Left hindlimb (tissue), 1 donor: ENCODE results near the gene DAPK1.

ENCODE experiments used
- DNase-seq: peaks from one replicate; pipeline ENCODE4 v3.0.0-alpha.2; 2018

Gene DAPK1

DNA sequence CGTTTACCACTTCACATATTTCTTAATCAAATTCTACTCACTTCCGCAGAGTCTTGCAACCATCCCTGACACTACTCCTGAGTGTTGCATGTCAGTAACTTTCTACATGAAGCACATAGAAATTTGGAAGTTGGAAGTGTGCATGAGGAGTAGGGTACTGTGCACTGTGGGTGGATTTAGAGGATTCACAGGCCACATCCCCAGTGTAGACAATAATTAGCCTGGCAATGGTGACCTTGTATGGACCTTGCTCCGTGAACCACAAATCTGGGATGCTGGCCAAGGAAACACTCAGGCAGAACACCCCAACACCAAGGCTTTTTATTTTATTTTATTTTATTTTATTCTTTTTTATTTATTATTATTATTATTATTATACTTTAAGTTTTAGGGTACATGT lies 253.8 kb downstream of the DAPK1 start:
- DNase-seq, result no peak

DNA sequence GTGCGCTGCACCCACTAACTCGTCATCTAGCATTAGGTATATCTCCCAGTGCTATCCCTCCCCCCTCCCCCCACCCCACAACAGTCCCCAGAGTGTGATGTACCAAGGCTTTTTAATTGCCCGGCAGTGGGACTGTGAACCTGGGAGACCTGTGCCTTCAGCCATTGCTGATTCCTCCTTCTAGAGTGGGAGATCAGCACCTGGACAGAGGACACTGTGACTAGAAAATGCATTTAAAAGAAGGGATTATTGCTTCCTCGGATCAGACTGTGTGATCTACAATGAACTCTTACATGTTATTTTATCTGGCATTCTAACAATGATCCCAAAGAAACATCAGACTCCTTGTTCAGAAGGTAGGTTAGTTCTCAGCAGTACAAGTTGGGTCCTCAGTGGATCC lies 254.2 kb downstream of the DAPK1 start:
- no peak for DNase-seq

GRCh38 chr9:87753313-87753712 lies 255.6 kb downstream of the DAPK1 start:
- DNase-seq, result no peak
